ENCODE measurements around the gene COASY.

GRCh38 chr17:42565523-42566214, 3.7 kb downstream of the COASY start:
- no peak for TF ChIP-seq SMC3 (IDR thresholded peaks at IDR 0.05; ENCODE audit: low read depth, low read length)
- TF ChIP-seq, protein P1, sequence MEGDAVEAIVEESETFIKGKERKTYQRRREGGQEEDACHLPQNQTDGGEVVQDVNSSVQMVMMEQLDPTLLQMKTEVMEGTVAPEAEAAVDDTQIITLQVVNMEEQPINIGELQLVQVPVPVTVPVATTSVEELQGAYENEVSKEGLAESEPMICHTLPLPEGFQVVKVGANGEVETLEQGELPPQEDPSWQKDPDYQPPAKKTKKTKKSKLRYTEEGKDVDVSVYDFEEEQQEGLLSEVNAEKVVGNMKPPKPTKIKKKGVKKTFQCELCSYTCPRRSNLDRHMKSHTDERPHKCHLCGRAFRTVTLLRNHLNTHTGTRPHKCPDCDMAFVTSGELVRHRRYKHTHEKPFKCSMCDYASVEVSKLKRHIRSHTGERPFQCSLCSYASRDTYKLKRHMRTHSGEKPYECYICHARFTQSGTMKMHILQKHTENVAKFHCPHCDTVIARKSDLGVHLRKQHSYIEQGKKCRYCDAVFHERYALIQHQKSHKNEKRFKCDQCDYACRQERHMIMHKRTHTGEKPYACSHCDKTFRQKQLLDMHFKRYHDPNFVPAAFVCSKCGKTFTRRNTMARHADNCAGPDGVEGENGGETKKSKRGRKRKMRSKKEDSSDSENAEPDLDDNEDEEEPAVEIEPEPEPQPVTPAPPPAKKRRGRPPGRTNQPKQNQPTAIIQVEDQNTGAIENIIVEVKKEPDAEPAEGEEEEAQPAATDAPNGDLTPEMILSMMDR (IDR thresholded peaks at IDR 0.05), result no peak
- no peak for TF ChIP-seq GABPA (IDR thresholded peaks at IDR 0.05; ENCODE audit: low read depth)
- no peak for TF ChIP-seq YY1 (IDR thresholded peaks at IDR 0.05; ENCODE audit: low read depth)
- no peak for TF ChIP-seq EP300 (IDR thresholded peaks at IDR 0.05; ENCODE audit: borderline replicate concordance in 1 of 2, low read depth in 1 of 2, low read length in 1 of 2)
- no peak for TF ChIP-seq POLR2AphosphoS5 (IDR thresholded peaks at IDR 0.05; ENCODE audit: low read depth, low read length)
